Measurements from ENCODE around the gene RPS6KA4. TPM values are rescaled to one million over a fixed set of nuclear protein-coding genes. Genes with fewer than 3 reads are reported as not detected.

The RPS6KA4 gene
- total and polyA plus RNA-seq, 10 donors, result 18.8 to 47.5 (median 37.7) TPM

DNA sequence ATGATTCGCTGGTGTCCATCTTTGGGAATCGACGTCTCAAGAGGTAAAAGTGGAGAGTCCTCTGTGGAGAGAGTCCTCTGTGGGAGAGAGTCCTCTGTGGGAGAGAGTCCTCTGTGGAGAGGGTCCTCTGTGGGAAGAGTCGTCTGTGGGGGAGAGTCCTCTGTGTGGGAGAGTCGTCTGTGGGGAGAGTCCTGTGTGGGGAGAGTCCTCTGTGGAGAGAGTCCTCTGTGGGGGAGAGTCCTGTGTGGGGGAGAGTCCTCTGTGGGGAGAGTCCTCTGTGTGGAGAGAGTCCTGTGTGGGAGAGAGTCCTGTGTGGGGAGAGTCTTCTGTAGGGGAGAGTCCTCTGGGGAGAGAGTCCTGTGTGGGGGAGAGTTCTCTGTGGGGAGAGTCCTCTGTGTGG lies 37.9 kb upstream of the RPS6KA4 start:
- Histone ChIP-seq H3K4me3 (no peak overlapping the region), H3K36me3 (peaks cover 0 to 47% (median 21%) of the 10 kb centered on the region in 6 donors), H3K27me3 (replicated peaks in 1 of 7) (no peaks in the 10 kb centered on the region), H3K9me3 (no peaks in the 10 kb centered on the region), H3K27ac (no peak overlapping the region), H3K4me1 (peaks cover 4 to 52% (median 31%) of the 10 kb centered on the region in 6 donors)
- intact Hi-C loops (cut with DNase I; ENCODE audit: low total_unique reads), result no loop called here
- TF ChIP-seq POLR2AphosphoS5 (IDR thresholded peaks at IDR 0.05) (no peak), POLR2A (IDR thresholded peaks at IDR 0.05) (no peak)
- TF ChIP-seq, protein P1, sequence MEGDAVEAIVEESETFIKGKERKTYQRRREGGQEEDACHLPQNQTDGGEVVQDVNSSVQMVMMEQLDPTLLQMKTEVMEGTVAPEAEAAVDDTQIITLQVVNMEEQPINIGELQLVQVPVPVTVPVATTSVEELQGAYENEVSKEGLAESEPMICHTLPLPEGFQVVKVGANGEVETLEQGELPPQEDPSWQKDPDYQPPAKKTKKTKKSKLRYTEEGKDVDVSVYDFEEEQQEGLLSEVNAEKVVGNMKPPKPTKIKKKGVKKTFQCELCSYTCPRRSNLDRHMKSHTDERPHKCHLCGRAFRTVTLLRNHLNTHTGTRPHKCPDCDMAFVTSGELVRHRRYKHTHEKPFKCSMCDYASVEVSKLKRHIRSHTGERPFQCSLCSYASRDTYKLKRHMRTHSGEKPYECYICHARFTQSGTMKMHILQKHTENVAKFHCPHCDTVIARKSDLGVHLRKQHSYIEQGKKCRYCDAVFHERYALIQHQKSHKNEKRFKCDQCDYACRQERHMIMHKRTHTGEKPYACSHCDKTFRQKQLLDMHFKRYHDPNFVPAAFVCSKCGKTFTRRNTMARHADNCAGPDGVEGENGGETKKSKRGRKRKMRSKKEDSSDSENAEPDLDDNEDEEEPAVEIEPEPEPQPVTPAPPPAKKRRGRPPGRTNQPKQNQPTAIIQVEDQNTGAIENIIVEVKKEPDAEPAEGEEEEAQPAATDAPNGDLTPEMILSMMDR (IDR thresholded peaks at IDR 0.05 in 8 of 11, conservative IDR thresholded peaks at IDR 0.05 in 3 of 11), result no peak
- WGBS, 5 donors, result 83 to 94% (median 91%) methylated on average over 5 of the region's 5 CpGs
- no peak for DNase-seq

DNA sequence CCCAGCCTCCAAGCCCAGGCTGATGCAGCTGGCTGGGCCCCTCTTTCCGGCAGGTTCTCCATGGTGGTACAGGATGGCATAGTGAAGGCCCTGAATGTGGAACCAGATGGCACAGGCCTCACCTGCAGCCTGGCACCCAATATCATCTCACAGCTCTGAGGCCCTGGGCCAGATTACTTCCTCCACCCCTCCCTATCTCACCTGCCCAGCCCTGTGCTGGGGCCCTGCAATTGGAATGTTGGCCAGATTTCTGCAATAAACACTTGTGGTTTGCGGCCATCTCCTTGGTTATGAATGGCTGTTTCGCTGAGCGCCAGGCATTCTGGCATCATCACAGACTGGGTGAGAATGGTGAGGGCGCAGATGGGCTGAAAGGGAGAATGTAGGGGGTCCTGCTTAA lies 37.4 kb upstream of the RPS6KA4 start:
- Histone ChIP-seq H3K4me3 (no peak overlapping the region), H3K27me3 (replicated peaks in 1 of 7) (no peaks in the 10 kb centered on the region), H3K27ac (no peak overlapping the region), H3K36me3 (peaks cover 0 to 42% (median 18%) of the 10 kb centered on the region in 6 donors), H3K4me1 (peaks cover 4 to 47% (median 28%) of the 10 kb centered on the region in 6 donors), H3K9me3 (no peaks in the 10 kb centered on the region)
- TF ChIP-seq POLR2AphosphoS5 (IDR thresholded peaks at IDR 0.05) (no peak), POLR2A (IDR thresholded peaks at IDR 0.05) (no peak)
- TF ChIP-seq, protein P1 (IDR thresholded peaks at IDR 0.05 in 8 of 11, conservative IDR thresholded peaks at IDR 0.05 in 3 of 11), result no peak
- DNase-seq, result no peak
- WGBS, 5 donors, result 91 to 98% (median 95%) methylated on average over 4 to 5 of the region's 5 CpGs
- intact Hi-C loops (cut with DNase I; ENCODE audit: low total_unique reads), result no loop called here

DNA sequence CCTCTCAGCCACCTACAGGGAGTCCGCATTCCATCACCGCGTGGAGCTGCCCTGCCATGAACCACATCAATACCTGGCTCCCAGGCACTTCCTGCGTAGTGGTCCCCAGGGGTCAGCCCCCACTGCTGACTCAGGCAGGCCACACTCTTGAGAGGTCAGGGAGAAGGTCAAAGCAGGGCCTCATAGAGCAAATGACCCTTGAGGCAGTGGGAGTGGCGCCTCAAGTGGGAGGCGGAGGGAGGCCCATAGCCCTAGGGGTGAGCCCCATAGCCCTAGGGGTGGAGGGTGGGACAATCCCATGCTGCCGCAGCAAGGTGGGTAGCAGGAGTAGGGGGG lies 36.1 kb upstream of the RPS6KA4 start:
- peaks cover 0 to 42% (median 18%) of the 10 kb centered on the region in 6 donors for H3K36me3 ChIP-seq
- no peaks in the 10 kb centered on the region for H3K27me3 ChIP-seq (replicated peaks in 1 of 7)
- H3K4me1 ChIP-seq, result peaks cover 4 to 40% (median 18%) of the 10 kb centered on the region in 6 donors
- no peak for DNase-seq
- intact Hi-C loops (cut with DNase I; ENCODE audit: low total_unique reads), result no loop called here
- H3K4me3 ChIP-seq, result no peak overlapping the region
- H3K27ac ChIP-seq, result peak overlapping the region in 1 of 8 donors; percentile 41
- H3K9me3 ChIP-seq, result peaks cover 0 to 6% (median 0%) of the 10 kb centered on the region in 8 donors
- WGBS, 5 donors, result 74 to 92% (median 89%) methylated on average over 6 to 7 of the region's 7 CpGs
- TF ChIP-seq POLR2AphosphoS5 (IDR thresholded peaks at IDR 0.05) (peak in 2 of 3 donors; percentile 17 to 32), POLR2A (IDR thresholded peaks at IDR 0.05) (no peak)
- TF ChIP-seq, protein P1 (IDR thresholded peaks at IDR 0.05 in 8 of 11, conservative IDR thresholded peaks at IDR 0.05 in 3 of 11), result no peak

DNA sequence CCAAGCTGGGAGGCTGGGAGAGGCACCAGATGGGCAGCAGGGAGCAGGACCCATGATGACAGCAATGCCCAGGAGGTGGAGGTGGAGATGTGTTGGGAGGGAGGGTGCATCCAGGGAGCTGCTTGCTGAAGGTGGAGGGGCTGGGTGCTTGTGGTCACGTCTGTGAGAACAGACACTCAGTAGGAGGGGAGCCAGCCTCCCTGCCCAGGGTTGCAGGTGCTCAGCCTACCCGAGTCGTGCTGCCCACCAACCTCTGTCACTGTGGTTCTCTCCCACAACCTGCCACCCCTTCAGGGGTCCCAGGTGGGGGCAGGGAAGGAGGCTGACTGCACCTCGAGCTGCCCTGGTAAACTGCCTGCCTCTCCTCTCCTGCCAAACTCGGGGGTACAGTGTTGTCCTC lies 35.6 kb upstream of the RPS6KA4 start:
- TF ChIP-seq, protein P1 (IDR thresholded peaks at IDR 0.05 in 8 of 11, conservative IDR thresholded peaks at IDR 0.05 in 3 of 11), result no peak
- no peaks in the 10 kb centered on the region for H3K27me3 ChIP-seq (replicated peaks in 1 of 7)
- H3K27ac ChIP-seq, result peak overlapping the region in 4 of 8 donors; percentile 19 to 45 (median 40)
- intact Hi-C loops (cut with DNase I; ENCODE audit: low total_unique reads), result no loop called here
- DNase-seq, result no peak
- H3K4me3 ChIP-seq, result no peak overlapping the region
- peaks cover 4 to 39% (median 18%) of the 10 kb centered on the region in 6 donors for H3K4me1 ChIP-seq
- peaks cover 0 to 42% (median 18%) of the 10 kb centered on the region in 6 donors for H3K36me3 ChIP-seq
- 46 to 59% (median 49%) methylated on average over 4 to 5 of the region's 5 CpGs for WGBS, 5 donors
- peaks cover 0 to 6% (median 0%) of the 10 kb centered on the region in 8 donors for H3K9me3 ChIP-seq
